ENCODE data around the gene ZNF311.

ZNF311 gene

GRCh38 chr6:29008089-29008488, 3.0 kb upstream of the ZNF311 start:
- Mint-ChIP-seq H3K36me3 (peaks cover 25% of the 10 kb centered on the region), H3K4me3 (no peak overlapping the region), H3K27me3 (peaks cover 13% of the 10 kb centered on the region), H3K9me3 (peaks cover 12% of the 10 kb centered on the region), H3K4me1 (peaks cover 37% of the 10 kb centered on the region), H3K27ac (no peak overlapping the region)
- CTCF ChIA-PET: no interaction called here
- no peak for DNase-seq

GRCh38 chr6:28996844-28997510, 8.1 kb downstream of the ZNF311 start:
- Mint-ChIP-seq H3K36me3 (no peaks in the 10 kb centered on the region), H3K4me3 (no peak overlapping the region), H3K27me3 (peaks cover 15% of the 10 kb centered on the region), H3K27ac (no peak overlapping the region), H3K4me1 (peaks cover 12% of the 10 kb centered on the region), H3K9me3 (peaks cover 6% of the 10 kb centered on the region)
- CTCF ChIA-PET: no interaction called here
- no peak for DNase-seq

GRCh38 chr6:28995093-28995650, 9.9 kb downstream of the ZNF311 start:
- CTCF ChIA-PET: interaction anchor here (1.1 to 1.3 kb wide), 2 partner anchors 21 to 157 kb away, joined by 3 read pairs; no protein-coding TSS in a partner anchor
- Mint-ChIP-seq H3K27ac (no peak overlapping the region), H3K4me3 (no peak overlapping the region), H3K36me3 (no peaks in the 10 kb centered on the region), H3K4me1 (peaks cover 12% of the 10 kb centered on the region), H3K27me3 (peaks cover 15% of the 10 kb centered on the region), H3K9me3 (peaks cover 6% of the 10 kb centered on the region)
- no peak for DNase-seq

- peak; percentile 82 for DNase-seq
- Mint-ChIP-seq H3K9me3 (no peaks in the 10 kb centered on the region), H3K4me3 (peak overlapping the region; percentile 70), H3K36me3 (peaks cover 1% of the 10 kb centered on the region), H3K27ac (no peak overlapping the region), H3K4me1 (peaks cover 35% of the 10 kb centered on the region), H3K27me3 (peaks cover 66% of the 10 kb centered on the region)
- CTCF ChIA-PET: interaction anchor here (1.0 kb wide), 1 partner anchor 26 kb away, joined by 3 read pairs; no protein-coding TSS in a partner anchor
Observed at GRCh38 chr6:28988536-28989311, 16.4 kb downstream of the ZNF311 start.

DNA sequence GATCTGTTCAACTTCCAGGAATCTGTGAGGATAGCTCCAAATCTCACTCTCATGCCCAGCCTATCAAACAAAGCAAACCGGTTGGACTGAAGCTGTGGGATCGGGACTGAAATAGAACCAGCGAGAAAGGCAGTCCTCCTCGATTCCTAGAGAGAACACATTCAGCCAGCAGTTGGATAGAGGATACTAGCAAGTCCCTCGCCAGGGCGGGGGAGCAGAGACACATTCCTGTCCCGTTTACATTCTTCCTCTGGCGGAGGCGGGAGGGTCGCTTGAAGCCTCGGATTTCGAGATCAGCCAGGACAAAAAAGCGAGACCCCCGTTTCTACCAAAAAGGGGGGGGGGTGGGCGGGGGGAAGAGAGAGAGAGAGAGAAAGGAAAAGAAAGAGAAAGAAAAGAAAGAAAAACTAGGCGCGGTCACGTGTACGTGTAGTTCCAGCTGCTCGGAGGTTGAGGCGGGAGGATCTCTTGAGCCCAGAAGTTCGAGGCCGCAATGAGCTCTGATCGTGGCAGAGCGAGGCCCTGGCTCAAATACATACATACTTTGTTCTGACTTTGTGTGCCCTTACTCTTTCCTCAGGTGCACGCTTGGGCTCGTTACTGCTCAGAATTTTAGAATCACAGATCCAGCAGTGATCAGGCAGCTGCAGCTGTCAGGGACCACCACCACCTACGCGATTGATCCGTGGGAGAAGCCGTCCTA, 19.5 kb downstream of the ZNF311 start:
- CTCF ChIA-PET: interaction anchor here (0.8 to 3.5 kb wide), 4 partner anchors 15 to 147 kb away, joined by 3 to 18 read pairs (median 6); no protein-coding TSS in a partner anchor
- DNase-seq: no peak
- no peak overlapping the region for H3K27ac Mint-ChIP-seq
- H3K27me3 Mint-ChIP-seq: peaks cover 67% of the 10 kb centered on the region
- H3K4me3 Mint-ChIP-seq: peak overlapping the region; percentile 68
- no peaks in the 10 kb centered on the region for H3K9me3 Mint-ChIP-seq
- peaks cover 61% of the 10 kb centered on the region for H3K4me1 Mint-ChIP-seq
- H3K36me3 Mint-ChIP-seq: peaks cover 5% of the 10 kb centered on the region

GRCh38 chr6:28983838-28984237, 21.3 kb downstream of the ZNF311 start:
- DNase-seq: no peak
- Mint-ChIP-seq H3K27me3 (peaks cover 69% of the 10 kb centered on the region), H3K4me1 (peaks cover 68% of the 10 kb centered on the region), H3K36me3 (peaks cover 5% of the 10 kb centered on the region), H3K9me3 (no peaks in the 10 kb centered on the region), H3K4me3 (no peak overlapping the region), H3K27ac (no peak overlapping the region)
- CTCF ChIA-PET: interaction anchor here (0.8 to 3.5 kb wide), 2 partner anchors 26 to 146 kb away, joined by 6 to 18 read pairs; no protein-coding TSS in a partner anchor

DNA sequence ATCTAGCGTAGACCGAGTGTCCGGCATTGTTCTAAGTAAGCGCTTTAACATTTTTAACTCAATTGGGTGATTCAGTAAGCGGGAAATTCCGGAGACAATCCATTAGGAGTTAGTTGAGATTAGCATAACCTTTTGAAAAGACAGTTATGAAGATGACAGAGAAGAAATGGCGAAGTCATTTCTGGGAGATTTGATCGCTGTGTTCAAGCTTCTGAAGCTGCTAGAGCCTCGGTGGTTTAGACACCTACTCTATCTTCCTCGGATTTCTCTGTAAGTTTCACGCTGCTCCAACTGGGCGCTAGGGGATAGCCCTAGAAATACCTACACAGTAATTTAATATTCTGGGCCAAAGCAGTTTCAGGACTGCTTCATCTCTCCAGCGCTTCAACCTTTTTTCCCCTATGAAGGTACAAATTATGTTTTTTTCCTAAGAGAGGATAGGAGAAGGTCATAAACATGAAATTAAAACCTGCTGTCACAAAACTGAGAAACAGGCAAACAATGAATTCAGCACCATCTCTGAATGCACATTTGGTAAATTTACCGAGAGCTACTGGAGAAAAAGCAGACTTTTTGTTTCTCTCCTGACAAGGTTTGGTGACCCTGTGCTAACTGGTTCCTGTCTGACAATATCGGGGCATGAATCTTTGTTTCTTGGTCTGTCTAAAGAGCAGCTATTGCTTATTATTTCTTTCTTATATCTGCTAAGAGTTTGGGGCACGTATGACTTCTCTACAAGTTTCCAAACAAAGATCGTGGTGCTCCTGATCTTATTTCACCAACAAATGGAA, 22.4 kb downstream of the ZNF311 start:
- peak overlapping the region; percentile 66 for H3K27ac Mint-ChIP-seq
- no peaks in the 10 kb centered on the region for H3K9me3 Mint-ChIP-seq
- H3K36me3 Mint-ChIP-seq: peaks cover 4% of the 10 kb centered on the region
- H3K4me1 Mint-ChIP-seq: peaks cover 62% of the 10 kb centered on the region
- CTCF ChIA-PET: interaction anchor here (3.0 kb wide), 1 partner anchor 33 kb away, joined by 20 read pairs; no protein-coding TSS in a partner anchor
- peak; percentile 33 for DNase-seq
- peak overlapping the region; percentile 80 for H3K4me3 Mint-ChIP-seq
- peaks cover 67% of the 10 kb centered on the region for H3K27me3 Mint-ChIP-seq

- no peaks in the 10 kb centered on the region for H3K9me3 Mint-ChIP-seq
- peak overlapping the region; percentile 91 for H3K27ac Mint-ChIP-seq
- peak overlapping the region; percentile 80 for H3K4me3 Mint-ChIP-seq
- DNase-seq: peak; percentile 73
- H3K27me3 Mint-ChIP-seq: peaks cover 68% of the 10 kb centered on the region
- H3K4me1 Mint-ChIP-seq: peaks cover 67% of the 10 kb centered on the region
- peaks cover 4% of the 10 kb centered on the region for H3K36me3 Mint-ChIP-seq
- CTCF ChIA-PET: interaction anchor here (3.0 kb wide), 1 partner anchor 34 kb away, joined by 20 read pairs; no protein-coding TSS in a partner anchor
Observed at GRCh38 chr6:28981833-28982475, 23.2 kb downstream of the ZNF311 start.

DNA sequence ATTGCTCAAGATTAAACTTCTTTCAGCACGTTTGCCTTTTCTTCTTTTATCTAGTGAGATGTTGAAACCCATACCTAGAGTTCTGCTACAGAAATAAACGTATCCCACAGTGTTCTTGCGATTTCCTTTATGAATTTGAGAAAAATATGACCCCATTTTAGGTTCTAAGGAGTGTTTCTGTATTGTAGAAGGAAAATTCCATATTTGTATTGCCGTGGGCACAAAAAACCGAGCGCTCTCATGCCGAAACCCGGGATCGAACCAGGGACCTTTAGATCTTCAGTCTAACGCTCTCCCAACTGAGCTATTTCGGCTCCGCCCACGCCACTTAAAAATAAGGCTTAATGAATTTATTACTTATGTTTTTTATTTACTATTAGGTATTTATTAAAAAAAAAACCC, 23.7 kb downstream of the ZNF311 start:
- H3K4me1 Mint-ChIP-seq: peaks cover 66% of the 10 kb centered on the region
- H3K9me3 Mint-ChIP-seq: no peaks in the 10 kb centered on the region
- peak overlapping the region; percentile 80 for H3K4me3 Mint-ChIP-seq
- peak; percentile 74 for DNase-seq
- H3K27ac Mint-ChIP-seq: peak overlapping the region; percentile 91
- peaks cover 6% of the 10 kb centered on the region for H3K36me3 Mint-ChIP-seq
- H3K27me3 Mint-ChIP-seq: peaks cover 67% of the 10 kb centered on the region
- CTCF ChIA-PET: interaction anchor here (1.2 to 3.0 kb wide), 4 partner anchors 35 to 145 kb away, joined by 3 to 20 read pairs (median 4); no protein-coding TSS in a partner anchor

DNA sequence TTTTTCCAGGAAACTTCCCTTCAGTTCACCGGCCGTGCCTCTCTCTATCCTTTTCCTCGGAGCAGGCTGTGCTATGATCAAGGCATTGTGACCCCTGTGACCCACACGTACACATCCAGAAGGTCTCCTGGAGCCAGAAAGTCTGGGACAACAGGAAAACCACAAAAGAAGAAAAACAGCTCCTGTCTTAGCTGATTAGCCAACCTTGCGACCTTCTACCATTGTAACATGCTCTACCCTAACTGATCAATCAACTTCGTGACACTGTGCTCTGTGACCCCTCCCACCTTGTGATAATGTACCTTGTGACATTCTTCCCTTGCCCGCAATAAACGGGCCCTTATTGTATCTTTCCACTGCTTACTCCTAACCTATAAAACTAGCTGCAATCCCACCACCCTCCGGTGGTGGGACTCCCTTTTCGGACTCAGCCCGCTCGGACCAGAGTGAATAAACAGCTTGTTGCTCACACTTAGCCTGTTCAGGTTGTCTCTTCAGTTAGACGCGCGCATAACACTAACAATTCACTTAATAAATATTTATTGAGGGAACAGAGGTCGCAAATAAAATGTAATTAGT, 24.2 kb downstream of the ZNF311 start:
- H3K36me3 Mint-ChIP-seq: peaks cover 6% of the 10 kb centered on the region
- CTCF ChIA-PET: interaction anchor here (1.0 to 3.0 kb wide), 5 partner anchors 30 to 145 kb away, joined by 3 to 20 read pairs (median 4); no protein-coding TSS in a partner anchor
- peak overlapping the region; percentile 91 for H3K27ac Mint-ChIP-seq
- H3K4me3 Mint-ChIP-seq: peak overlapping the region; percentile 80
- no peaks in the 10 kb centered on the region for H3K9me3 Mint-ChIP-seq
- H3K4me1 Mint-ChIP-seq: peaks cover 61% of the 10 kb centered on the region
- peak; percentile 57 for DNase-seq
- H3K27me3 Mint-ChIP-seq: peaks cover 62% of the 10 kb centered on the region

DNA sequence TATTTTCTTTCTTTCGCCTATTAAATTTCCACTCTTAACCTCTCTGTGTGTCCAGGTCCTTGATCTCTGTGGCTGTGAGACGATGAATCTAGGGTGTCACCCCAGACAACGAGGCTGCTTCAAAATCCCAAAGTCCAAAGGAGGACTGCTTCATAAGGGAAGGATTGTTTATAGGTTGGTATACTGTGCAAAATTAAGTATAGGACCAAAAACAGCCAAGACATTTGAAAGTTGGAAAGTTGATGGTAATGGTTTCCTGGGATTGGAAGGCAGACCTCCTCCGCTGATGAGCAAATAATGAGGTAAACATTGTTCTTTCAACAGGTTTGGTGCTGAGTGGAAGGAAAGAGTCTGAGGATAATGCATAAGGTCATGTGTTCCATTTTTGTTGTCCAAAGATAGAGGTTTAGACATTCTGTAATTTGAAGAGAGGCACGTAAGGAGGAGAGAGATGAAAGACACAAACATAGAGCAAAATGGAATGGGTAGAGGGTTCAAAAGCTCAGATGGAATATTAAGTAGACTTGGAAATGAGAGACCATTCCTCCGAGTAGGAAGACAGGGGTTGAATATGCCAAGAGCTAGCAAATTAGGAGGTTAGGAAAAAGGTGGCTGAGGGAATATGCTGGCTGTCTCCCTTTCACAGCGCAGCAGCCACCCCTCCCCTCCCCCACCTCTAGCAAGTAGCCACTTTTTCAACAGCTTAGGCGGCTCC, 24.8 kb downstream of the ZNF311 start:
- peak; percentile 28 for DNase-seq
- Mint-ChIP-seq H3K27me3 (peaks cover 55% of the 10 kb centered on the region), H3K27ac (no peak overlapping the region), H3K9me3 (no peaks in the 10 kb centered on the region), H3K36me3 (peaks cover 6% of the 10 kb centered on the region), H3K4me3 (peak overlapping the region; percentile 80), H3K4me1 (peaks cover 54% of the 10 kb centered on the region)
- CTCF ChIA-PET: interaction anchor here (1.0 to 3.0 kb wide), 5 partner anchors 31 to 144 kb away, joined by 3 to 20 read pairs (median 4); no protein-coding TSS in a partner anchor

- Mint-ChIP-seq H3K9me3 (no peaks in the 10 kb centered on the region), H3K27ac (no peak overlapping the region), H3K36me3 (peaks cover 6% of the 10 kb centered on the region), H3K4me1 (peaks cover 50% of the 10 kb centered on the region), H3K27me3 (peaks cover 49% of the 10 kb centered on the region), H3K4me3 (no peak overlapping the region)
- DNase-seq: no peak
- CTCF ChIA-PET: no interaction called here
Observed at GRCh38 chr6:28979679-28980078, 25.4 kb downstream of the ZNF311 start.
